NOMO-1 treated with DMSO at 0.1 percent for 48 hours (cell line): ENCODE results near the gene SSMEM1.
A peak's percentile ranks its signal among the peaks of the same experiment; 100 is the strongest.
"Not testable (repeated sequence)": the region's sequence is repeated elsewhere in the genome, so short reads cannot be mapped to it uniquely, and the experiment has no call there.

Experiments used
- DNase-seq: peaks from one replicate; lab custom pipeline; 2025; ENCODE audit not compliant: unreplicated experiment; lab: John Stamatoyannopoulos, UW

Gene SSMEM1

GRCh38 chr7:130210181-130210935, 2.7 kb downstream of the SSMEM1 start:
- DNase-seq, result no peak

DNA sequence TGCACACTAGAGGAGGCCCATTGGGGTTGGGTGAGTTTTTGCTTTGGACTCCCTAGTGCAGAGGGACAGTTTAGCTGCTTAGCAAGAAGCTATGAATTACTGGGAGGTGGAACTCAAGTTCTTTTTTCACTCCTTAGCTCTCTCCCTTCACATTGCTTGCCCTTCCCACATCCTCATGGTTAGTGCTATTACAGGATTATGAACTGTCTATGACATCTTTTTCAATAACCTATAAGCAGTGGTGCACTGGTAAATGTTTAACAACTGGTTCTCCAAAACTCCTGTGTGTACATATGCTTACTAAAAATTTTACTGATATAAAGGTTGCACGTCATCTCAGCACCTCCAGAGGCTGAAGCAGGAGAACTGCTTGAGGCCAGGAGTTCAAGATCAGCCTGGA, 6.2 kb downstream of the SSMEM1 start:
- DNase-seq, result no peak

- DNase-seq, result no peak
These were observed 8.4 kb downstream of the SSMEM1 start for GRCh38 chr7:130216025-130216424.

GRCh38 chr7:130216750-130217149, 9.1 kb downstream of the SSMEM1 start:
- no peak for DNase-seq

DNA sequence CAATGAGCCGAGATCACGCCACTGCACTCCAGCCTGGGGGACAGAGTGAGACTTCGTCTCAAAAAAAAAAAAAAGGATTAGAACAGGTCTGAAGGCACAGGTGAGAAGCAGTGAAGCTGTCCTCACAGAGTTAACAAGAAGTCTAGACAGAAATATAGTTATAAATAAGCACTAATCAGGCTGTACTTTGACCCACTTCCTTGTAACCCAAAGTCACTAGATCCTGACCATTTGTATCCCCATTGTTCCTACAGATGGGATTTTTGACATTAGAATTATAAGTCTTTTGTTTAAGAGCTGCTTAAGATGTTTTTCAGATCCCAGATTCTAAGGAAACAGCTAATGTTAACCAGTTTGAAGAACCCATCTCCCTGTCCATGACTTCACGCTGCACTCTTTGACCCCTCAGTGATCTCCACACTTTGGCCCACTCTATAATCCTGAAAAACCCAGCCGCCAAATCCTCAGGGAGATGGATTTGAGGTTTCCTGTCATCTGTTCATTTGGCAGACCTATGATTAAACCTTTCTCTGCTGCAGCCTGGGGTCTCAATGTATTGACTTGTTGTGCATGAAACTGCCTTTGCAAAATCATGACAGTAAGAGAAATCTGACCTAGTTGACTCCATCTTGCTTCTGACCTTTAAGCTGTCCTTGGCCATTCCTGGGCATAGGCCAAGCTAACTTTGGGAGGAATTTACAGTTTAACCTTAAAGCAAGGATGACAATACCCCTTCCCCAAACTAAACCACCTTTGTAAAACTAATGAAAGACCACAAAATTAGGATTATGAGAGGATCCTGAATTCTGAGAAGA, 11.4 kb downstream of the SSMEM1 start:
- DNase-seq, result no peak

- no peak for DNase-seq
These were observed 12.2 kb downstream of the SSMEM1 start for GRCh38 chr7:130219871-130220270.

DNA sequence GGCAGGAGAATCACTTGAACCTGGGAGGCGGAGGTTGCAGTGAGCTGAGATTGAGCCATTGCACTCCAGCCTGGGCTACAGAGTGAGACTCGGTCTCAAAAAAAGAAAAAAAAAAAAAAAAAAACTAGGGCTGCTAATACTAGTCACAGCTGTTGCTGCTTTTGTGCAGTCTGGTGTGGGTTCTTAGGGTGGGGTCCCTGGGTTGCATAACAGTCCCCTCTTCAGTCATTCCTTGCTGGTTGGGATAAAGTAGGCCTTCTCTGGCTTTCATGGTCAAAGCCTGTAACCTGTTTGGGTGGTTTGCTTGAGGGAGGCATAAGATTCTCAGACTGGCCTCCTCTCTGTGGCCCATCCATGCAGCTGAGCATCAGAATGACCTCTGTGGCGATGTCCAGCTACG, 14.1 kb downstream of the SSMEM1 start:
- DNase-seq, result no peak

DNA sequence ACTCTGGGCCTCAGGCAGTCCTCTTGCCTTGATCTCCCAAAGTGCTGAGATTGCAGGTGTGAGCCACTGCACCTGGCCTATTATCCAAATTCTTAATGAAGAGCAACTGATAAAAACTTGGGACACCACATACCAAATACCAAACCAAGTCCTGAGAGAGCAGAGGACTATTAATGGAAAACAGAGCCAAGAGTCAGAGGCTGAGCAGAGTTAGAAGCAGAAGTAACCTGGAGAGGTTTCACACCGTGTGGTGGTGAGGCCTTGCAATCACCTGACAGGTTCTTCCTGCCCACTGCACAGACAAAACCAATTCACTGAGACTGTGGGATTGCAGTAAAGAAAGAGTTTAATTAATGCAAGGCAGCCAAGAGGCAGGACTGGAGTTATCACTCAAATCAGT, 16.0 kb downstream of the SSMEM1 start:
- DNase-seq, result no peak

DNA sequence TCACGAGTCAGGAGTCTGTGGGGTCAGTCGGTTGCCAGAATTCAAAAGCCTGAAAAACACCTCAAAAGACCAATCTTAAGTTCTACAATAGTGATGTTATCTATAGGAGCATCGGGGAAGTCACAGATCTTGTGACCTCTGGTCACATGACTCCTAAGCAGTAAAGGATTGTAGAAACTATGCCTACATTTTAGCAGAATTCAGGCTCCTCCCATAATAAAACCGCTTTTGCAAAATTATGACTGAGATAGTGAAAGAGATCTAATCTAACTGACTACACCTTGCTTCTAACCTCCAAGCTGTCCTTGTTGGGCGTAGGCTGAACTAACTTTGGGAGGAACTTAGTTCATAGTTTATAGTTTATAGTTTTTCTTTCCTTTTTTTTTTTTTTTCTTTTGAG, 16.6 kb downstream of the SSMEM1 start:
- DNase-seq, result no peak

DNA sequence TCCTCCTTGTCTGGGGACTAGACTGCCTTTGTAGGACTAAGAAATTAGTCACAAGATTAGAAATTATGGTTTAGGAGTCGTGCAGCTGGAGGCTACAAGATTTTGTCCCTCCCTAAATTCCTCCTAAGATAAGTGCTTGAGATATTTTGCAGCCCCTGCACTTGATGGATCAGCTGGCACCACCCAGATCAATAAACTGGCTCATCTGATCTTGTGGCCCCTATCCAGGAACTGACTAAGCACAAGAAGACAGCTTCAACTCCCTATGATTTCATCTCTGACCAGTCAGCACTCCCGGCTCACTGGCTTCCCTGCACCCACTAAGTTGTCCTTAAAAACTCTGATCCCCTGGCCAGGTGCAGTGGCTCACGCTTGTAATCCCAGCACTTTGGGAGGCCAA, 17.3 kb downstream of the SSMEM1 start:
- DNase-seq, result not testable (repeated sequence)

- no peak for DNase-seq
These were observed 18.7 kb downstream of the SSMEM1 start for GRCh38 chr7:130226333-130226732.

- DNase-seq, result no peak
These were observed 20.4 kb downstream of the SSMEM1 start for GRCh38 chr7:130227883-130228575.

DNA sequence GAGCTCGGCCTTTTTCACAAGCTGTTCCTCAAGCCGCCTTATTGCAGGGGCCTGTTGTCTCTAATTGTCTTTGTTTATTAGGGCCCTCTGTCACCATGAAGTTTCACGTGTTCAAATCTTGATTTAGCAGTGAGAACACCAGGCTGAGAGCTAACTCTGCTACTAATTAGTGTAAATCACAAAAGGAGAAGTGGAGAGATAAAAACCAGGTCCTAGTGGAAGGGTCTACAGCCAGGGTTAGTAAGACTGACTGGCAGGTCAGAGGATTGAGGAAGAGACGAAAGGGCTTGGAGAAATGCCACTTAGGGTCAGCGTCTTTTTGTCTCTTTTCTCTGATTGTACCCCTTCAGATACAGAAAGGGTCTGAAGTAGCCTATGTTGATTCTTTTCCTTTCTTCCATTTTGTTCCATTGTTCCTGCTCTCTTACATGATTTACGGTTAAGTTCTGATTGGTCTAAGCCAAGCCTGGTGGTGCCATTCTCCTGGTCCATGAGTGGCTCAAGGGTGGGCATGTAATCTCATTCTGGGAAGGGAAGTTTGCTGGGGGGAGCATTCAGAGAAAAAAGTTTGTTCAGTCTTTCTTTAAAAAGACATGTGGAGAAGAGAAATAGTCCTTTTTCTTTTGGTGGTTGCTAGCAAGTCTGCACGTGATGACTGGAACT, 21.3 kb downstream of the SSMEM1 start:
- DNase-seq, result peak; percentile 54

GRCh38 chr7:130229981-130230380, 22.3 kb downstream of the SSMEM1 start:
- DNase-seq, result not testable (repeated sequence)

GRCh38 chr7:130231792-130232191, 24.1 kb downstream of the SSMEM1 start:
- DNase-seq, result no peak

- no peak for DNase-seq
These were observed 24.5 kb downstream of the SSMEM1 start for GRCh38 chr7:130232209-130232608.

DNA sequence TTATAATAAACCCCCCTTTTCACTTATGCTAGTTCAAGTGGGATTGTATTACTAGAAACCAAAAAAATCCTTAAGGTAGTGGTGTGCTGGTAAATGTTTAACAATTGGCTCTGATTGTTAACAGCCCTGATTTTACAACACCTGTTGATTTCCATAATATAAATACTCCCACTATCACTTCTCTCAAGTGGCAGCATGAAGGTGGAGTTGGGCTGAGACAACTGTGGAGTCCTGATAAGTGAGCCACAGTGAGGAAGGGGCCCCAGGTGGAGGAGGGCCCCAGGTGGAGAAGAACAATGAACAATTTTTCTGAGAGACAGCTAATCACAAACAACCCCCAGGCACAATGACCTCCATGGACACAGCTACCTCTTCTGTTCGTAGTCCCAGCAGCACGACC, 26.4 kb downstream of the SSMEM1 start:
- no peak for DNase-seq

DNA sequence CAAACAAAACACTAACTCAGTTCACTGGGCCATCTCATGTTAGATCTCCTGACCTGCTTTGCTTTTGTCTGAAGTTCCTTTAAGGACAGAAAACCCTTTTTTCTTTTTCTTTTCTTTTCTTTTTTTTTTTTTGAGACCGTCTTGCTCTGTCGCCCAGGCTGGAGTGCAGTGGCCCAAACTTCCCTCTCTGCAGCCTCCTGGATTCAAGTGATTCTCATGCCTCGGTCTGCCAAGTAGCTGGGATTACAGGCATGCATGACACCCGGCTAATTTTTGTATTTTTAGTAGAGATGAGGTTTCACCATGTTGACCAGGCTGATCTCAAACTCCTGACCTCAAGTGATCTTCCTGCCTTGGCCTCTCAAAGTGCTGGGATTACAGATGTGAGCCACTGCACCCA, 28.7 kb downstream of the SSMEM1 start:
- DNase-seq, result not testable (repeated sequence)

- DNase-seq, result no peak
These were observed 32.6 kb downstream of the SSMEM1 start for GRCh38 chr7:130240240-130240639.

DNA sequence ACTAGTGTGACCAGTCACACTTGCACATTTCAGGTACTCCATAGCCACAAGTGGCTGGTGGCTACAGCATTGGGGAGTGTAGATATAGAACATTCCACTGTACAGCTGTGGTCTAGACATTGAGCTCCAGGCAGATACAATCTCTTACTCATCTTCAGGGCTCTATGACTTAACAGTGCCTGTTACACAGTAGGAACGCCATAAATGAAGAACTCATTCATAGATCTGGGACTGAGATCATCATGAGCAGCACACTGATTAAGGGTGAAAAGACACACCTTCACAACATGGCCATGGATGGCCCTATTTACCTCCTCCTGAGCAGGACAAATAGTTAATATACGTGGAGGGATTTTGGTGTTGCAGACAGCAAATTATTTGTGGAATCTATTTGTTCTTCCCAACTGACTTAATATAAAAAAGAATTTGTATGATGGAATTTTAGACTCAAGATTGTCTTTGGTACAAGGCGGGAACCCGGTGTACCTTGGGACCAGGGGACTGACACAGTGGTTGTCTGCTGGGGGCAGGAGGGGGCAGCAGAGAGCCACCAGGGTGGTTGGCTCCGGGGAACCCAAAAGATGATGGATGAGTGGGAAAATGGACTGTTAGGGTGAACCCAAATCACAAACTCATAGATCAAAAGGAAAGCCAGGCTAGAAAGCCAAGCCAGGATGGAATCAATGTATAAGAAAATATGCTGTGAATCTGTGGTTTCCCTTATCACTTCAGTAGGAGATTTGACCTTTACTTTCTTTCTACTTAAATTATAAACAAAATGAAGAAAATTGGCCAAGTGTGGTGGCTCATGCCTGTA, 34.7 kb downstream of the SSMEM1 start:
- peak; percentile 0 for DNase-seq
